Ovary (tissue), 10 donors: ENCODE measurements around the gene CALHM6. TPM values are rescaled to one million over a fixed set of nuclear protein-coding genes. Genes with fewer than 3 reads are reported as not detected.

Source experiments
- DNase-seq, 5 donors: peaks; one replicate each; pipeline ENCODE4 v3.0.0-alpha.2; 2019 to 2020
- H3K27ac ChIP-seq, 2 donors: fragments of 200-600 bp; one replicate each; pipeline versions ENCODE4 v1.5.1 to v1.8.0; 2019 to 2022
- H3K27me3 ChIP-seq: fragments of 200-600 bp; one replicate; pipeline ENCODE4 v1.8.0; 2022
- H3K36me3 ChIP-seq: fragments of 200-600 bp; sonication (generic); one replicate; pipeline ENCODE4 v1.5.1; 2019
- H3K4me1 ChIP-seq: one replicate; pipeline ENCODE4 v1.8.1; 2013; ENCODE audit warnings: mild to moderate bottlenecking, moderate library complexity; ENCODE audit not compliant: insufficient read depth
- H3K4me3 ChIP-seq: fragments of 200-600 bp; sonication (generic); one replicate; pipeline ENCODE4 v1.5.1; 2017
- H3K9me3 ChIP-seq, 2 donors: fragments of 200-600 bp in 1 of 2; sonication (generic) in 1 of 2; one replicate each; pipeline versions ENCODE4 v1.5.1 to v1.8.1; 2013 to 2019; ENCODE audit warnings: mild to moderate bottlenecking in 1 of 2, moderate library complexity in 1 of 2
- EP300 ChIP-seq: sonication (generic); formaldehyde crosslinking; IDR thresholded peaks from one replicate; pipeline ENCODE4 v1.6.1; 2017; ENCODE audit warnings: antibody characterized with exemption
- POLR2A ChIP-seq: fragments of 450-650 bp; IDR thresholded peaks from one replicate; pipeline ENCODE4 v1.6.1; 2017; ENCODE audit warnings: antibody characterized with exemption, mild to moderate bottlenecking, moderate library complexity
- WGBS, 3 donors: extraction: QIAGEN DNeasy Blood & Tissue Kit in 1 of 3; methylation state at CpG; one replicate each; pipeline versions ENCODE4 v1.1.5 to v1.1.7; 2013 to 2017; 5-methylcytosine and 5-hydroxymethylcytosine counted together
- intact Hi-C, 4 donors: fragments of 100-400 bp; cut with DNase I; formaldehyde crosslinking; loops; one replicate each; pipeline versions ENCODE4 v1.11.0 to v1.15.1; 2022 to 2023
- long read RNA-seq, 3 donors: library from polyadenylated mRNA in 2 of 3; unstranded in 2 of 3; transcript quantifications; one replicate each; pipeline ENCODE4 v2.0.0 and lab custom pipeline, GENCODE V29; 2021 to 2026
- polyA plus RNA-seq, 2 donors: library from polyadenylated mRNA; stranded (reverse); fragments of 200-250 nt in 1 of 2; fragments of 350-450 nt in 1 of 2; fragmentation: Illumina TruSeq in 1 of 2; extraction: RNeasy Lipid Tissue Mini Kit (QIAGEN cat#74804) in 1 of 2; gene quantifications; one replicate each; pipeline ENCODE4 v1.2.3, GENCODE V29; 2013 to 2014
- total RNA-seq, 7 donors: library from RNA; depleted of rRNA in 2 of 7; stranded (reverse); fragments of >200 nt in 2 of 7; fragmentation: NEBNext Ultra II Directional in 3 of 7; extraction: Animal tissue kit (Norgen Biotek cat#: 25700) in 3 of 7; gene quantifications; one replicate each; pipeline versions ENCODE4 v1.1.0 to v1.2.4, GENCODE V29; 2016 to 2023
- TF ChIP-seq, protein P1 (sequence below), 3 donors: fragments of 450-650 bp in 2 of 3; fragments of 200-600 bp in 1 of 3; IDR thresholded peaks; one replicate each; pipeline versions ENCODE4 v1.5.1 to v1.8.0; 2016 to 2022; ENCODE audit warnings: antibody characterized with exemption in 3 of 3, mild to moderate bottlenecking in 1 of 3
- donor health status: DM: no; HTN: no; CAD: no; lungs with moderate emphysema.
- donor health status: DM: no; HTN: no; CAD: no.
- donor health status: Bipolar disorder and iron deficiency.
- donor health status: DM: yes; HTN: yes; CAD: no.
- donor health status: DM: no; HTN: no; CAD: no.
- donor health status: DM: yes; HTN: yes; CAD: no.

CALHM6 gene
- total RNA-seq (1 to 10 TPM; 1.6 to 8.5 (median 3.0) TPM), polyA plus RNA-seq (10 to 100 TPM in 1 of 2 donors, 1 to 10 TPM in 1; 5.2 to 14.0 TPM)
- long read RNA-seq, donor 1, result 0 reads
- long read RNA-seq, donor 2, partial matches to known transcripts, result 14 of 16 reads
- long read RNA-seq, donor 2, other reads (novel, unspliced or antisense), result 0 of 16 reads
- long read RNA-seq, donor 3, partial matches to known transcripts, result 9 of 9 reads
- long read RNA-seq, donor 3, other reads (novel, unspliced or antisense), result 0 of 9 reads

DNA sequence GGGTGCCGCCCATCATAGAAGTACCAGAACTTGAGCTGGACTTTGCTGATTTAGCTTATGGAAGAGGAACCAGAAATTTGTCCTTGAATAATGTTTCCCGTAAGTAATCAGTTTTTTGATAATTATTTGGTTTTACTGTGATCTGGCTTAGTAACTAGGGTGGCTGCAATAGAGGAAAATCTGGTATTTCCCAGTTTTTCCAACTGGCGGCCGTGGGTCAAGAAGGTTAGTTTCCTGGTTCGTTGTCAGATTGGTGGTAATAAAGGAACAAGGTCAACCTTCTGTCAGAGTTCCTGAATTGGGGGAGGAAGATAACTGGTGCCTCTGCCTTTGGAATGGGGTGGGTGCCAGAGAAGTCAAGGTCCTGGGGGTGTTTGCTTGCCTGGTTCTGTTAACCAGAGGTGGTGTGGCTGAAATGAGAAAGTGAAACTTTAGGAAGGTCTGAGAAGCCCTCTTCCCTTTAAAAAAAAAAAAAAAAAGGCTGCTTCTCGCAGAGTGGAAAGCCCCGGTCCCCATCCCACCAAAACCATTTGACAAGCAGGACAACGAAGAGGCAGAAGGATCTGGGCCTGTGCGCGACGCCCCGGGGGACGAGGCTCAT lies at the start of gene CALHM6:
CALHM6 (plus strand) TSS at position 45 of the 601 bp plus-strand sequence; CDS start at position 600, 555 bp downstream.
- H3K9me3 ChIP-seq, result no peaks in the 10 kb centered on the region
- TF ChIP-seq, protein P1, sequence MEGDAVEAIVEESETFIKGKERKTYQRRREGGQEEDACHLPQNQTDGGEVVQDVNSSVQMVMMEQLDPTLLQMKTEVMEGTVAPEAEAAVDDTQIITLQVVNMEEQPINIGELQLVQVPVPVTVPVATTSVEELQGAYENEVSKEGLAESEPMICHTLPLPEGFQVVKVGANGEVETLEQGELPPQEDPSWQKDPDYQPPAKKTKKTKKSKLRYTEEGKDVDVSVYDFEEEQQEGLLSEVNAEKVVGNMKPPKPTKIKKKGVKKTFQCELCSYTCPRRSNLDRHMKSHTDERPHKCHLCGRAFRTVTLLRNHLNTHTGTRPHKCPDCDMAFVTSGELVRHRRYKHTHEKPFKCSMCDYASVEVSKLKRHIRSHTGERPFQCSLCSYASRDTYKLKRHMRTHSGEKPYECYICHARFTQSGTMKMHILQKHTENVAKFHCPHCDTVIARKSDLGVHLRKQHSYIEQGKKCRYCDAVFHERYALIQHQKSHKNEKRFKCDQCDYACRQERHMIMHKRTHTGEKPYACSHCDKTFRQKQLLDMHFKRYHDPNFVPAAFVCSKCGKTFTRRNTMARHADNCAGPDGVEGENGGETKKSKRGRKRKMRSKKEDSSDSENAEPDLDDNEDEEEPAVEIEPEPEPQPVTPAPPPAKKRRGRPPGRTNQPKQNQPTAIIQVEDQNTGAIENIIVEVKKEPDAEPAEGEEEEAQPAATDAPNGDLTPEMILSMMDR (IDR thresholded peaks at IDR 0.05), result no peak
- no peak for TF ChIP-seq EP300
- TF ChIP-seq POLR2A, result no peak
- H3K27me3 ChIP-seq, result no peaks in the 10 kb centered on the region
- 32 to 44% (median 38%) methylated on average over 13 of the region's 13 CpGs for WGBS, 3 donors
- H3K27ac ChIP-seq, result peak within 1 kb of the TSS in 1 of 2 donors; percentile 16
- H3K4me3 ChIP-seq, result peak within 1 kb of the TSS; percentile 21
- peak in 1 of 5 donors; percentile 28 for DNase-seq
- H3K36me3 ChIP-seq, result no peaks in the 10 kb centered on the region
- peaks cover 7% of the 10 kb centered on the region for H3K4me1 ChIP-seq
- intact Hi-C loops, result no loop called here

DNA sequence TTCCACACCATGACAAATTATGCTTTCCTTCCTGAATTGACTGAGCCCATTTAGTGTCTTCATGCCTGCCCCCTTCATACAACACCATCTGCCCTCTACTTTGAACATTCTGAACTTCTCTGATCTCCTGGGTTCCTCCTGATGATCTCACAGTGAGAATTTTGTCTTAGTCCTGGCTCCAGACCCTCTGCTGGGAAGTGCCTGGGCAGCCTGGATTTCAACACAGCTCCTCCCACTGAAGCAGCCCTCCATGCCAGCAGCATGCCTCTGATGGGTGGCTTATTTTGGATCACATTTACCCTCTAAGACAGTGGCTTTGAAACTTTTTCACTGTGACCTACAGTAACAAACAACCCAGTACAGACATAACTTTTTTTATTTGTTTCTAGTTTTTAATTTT lies 48.9 kb upstream of the CALHM6 start:
- TF ChIP-seq, protein P1 (IDR thresholded peaks at IDR 0.05), result no peak
- TF ChIP-seq POLR2A, result no peak
- TF ChIP-seq EP300, result no peak
- no peaks in the 10 kb centered on the region for H3K4me1 ChIP-seq
- no peaks in the 10 kb centered on the region for H3K36me3 ChIP-seq
- intact Hi-C loops, result no loop called here
- no peak for DNase-seq
- H3K27ac ChIP-seq, result no peak overlapping the region
- H3K27me3 ChIP-seq, result no peaks in the 10 kb centered on the region
- H3K4me3 ChIP-seq, result no peak overlapping the region
- no peaks in the 10 kb centered on the region for H3K9me3 ChIP-seq

DNA sequence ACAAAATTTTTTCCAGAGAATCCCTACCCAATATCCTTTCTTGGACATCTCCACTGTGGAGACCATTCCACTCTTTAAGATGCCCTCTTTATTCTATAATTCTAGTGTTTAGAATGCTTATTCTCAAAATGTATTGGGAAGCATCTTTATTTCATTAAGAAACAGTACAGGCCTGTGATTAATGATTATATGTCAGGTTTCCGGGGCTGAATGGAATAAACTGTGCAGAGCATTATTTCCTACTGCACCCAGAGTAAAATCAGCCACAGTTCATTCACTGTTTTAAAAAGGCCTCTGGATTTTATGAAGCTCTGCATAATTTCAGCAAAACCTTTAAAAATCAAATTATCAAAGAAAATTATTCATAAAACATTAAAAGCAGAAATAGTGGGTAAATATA lies 47.8 kb upstream of the CALHM6 start:
- Histone ChIP-seq H3K4me3 (no peak overlapping the region), H3K4me1 (peaks cover 7% of the 10 kb centered on the region), H3K27ac (no peak overlapping the region), H3K9me3 (no peaks in the 10 kb centered on the region), H3K27me3 (no peaks in the 10 kb centered on the region), H3K36me3 (no peaks in the 10 kb centered on the region)
- 65 to 83% (median 79%) methylated on average over 1 of the region's 1 CpG for WGBS, 3 donors
- TF ChIP-seq, protein P1 (IDR thresholded peaks at IDR 0.05), result no peak
- TF ChIP-seq EP300, result no peak
- DNase-seq, result no peak
- intact Hi-C loops, result no loop called here

DNA sequence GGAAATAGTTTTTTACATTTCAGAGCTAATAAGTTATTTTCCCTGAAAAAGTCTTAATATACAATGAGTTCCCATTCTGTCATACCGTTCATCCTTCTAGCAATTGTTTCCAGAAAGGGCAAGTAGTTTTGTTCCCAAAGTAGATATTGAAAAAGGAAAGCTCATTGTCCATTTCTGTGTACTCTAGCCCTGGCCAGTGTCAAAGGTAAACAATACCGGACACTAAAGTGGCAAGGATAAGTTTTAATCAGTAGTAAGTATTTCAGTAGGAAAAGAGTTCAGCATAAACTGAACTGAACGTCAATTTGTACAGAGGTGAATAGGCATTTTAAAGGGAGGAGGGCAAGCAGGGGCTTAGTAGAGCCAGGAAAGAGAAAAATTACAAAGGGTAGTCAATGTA lies 43.5 kb upstream of the CALHM6 start:
- H3K36me3 ChIP-seq, result no peaks in the 10 kb centered on the region
- H3K27ac ChIP-seq, result no peak overlapping the region
- intact Hi-C loops, result no loop called here
- DNase-seq, result no peak
- TF ChIP-seq POLR2A, result no peak
- H3K4me3 ChIP-seq, result no peak overlapping the region
- H3K9me3 ChIP-seq, result no peaks in the 10 kb centered on the region
- H3K27me3 ChIP-seq, result no peaks in the 10 kb centered on the region
- 56 to 76% (median 60%) methylated on average over 3 of the region's 3 CpGs for WGBS, 3 donors
- H3K4me1 ChIP-seq, result peaks cover 11% of the 10 kb centered on the region

DNA sequence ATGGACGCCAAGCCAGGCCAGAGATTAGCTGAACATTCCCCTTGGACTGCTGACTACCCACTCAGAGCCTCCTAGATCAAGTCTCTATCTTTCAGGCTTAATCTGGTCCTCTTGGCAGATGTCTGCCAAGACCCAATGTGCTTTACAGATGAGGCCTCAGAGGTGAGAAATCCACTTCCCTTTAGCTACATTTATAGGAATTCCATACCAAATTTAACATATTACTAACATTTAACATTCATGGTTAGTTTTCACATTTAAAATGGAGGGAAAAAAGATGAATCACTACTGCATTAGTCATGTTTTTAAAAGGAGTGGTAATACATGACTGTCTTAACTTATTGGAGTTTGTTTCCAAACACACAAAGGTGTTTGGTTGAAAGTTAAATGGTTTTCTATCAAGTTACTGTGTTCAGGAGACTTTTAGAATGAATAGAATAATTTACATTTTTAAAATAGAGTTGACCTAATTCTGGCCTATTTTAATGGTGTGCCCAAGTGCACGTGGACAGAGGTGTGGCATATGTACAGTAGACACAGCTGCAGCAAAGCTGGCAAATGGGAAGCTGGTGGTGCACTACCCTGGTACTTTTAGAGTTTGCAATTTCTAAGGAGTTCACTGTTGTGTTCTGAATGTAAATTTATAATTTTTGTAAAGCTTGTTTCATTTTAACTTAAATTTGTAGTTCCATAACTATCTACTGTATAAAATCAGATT lies 41.9 kb upstream of the CALHM6 start:
- Histone ChIP-seq H3K27ac (no peak overlapping the region), H3K36me3 (no peaks in the 10 kb centered on the region), H3K9me3 (no peaks in the 10 kb centered on the region), H3K4me3 (no peak overlapping the region), H3K27me3 (no peaks in the 10 kb centered on the region), H3K4me1 (peaks cover 12% of the 10 kb centered on the region)
- WGBS, 3 donors, result 84 to 88% (median 87%) methylated on average over 2 of the region's 2 CpGs
- DNase-seq, result no peak
- intact Hi-C loops, result no loop called here
- TF ChIP-seq EP300 (no peak), POLR2A (no peak)
- TF ChIP-seq, protein P1 (IDR thresholded peaks at IDR 0.05), result no peak
